Esophagus (tissue), 2 donors: Measurements from ENCODE around the gene ADAMTS9. TPM values are rescaled to one million over a fixed set of nuclear protein-coding genes. Genes with fewer than 3 reads are reported as not detected.

Experiments used
- H3K27ac ChIP-seq, 2 donors: one replicate each; pipeline ENCODE4 v1.5.1; 2013; ENCODE audit warnings: low read depth in 2 of 2, mild to moderate bottlenecking in 2 of 2, inconsistent platforms in 1 of 2, low read length in 1 of 2, moderate library complexity in 1 of 2
- H3K27me3 ChIP-seq, 2 donors: one replicate each; pipeline ENCODE4 v1.6.1; 2013; ENCODE audit warnings: low read length in 2 of 2, control low read depth in 1 of 2, mild to moderate bottlenecking in 1 of 2; ENCODE audit not compliant: insufficient read depth in 2 of 2, control insufficient read depth in 1 of 2
- H3K36me3 ChIP-seq, 2 donors: one replicate each; pipeline ENCODE4 v1.6.1; 2013; ENCODE audit warnings: low read length in 1 of 2; ENCODE audit not compliant: control insufficient read depth in 2 of 2, insufficient read depth in 2 of 2
- H3K4me1 ChIP-seq, 2 donors: one replicate each; pipeline ENCODE4 v1.6.1; 2013; ENCODE audit warnings: low read length in 1 of 2; ENCODE audit not compliant: control insufficient read depth in 2 of 2, insufficient read depth in 2 of 2
- H3K4me3 ChIP-seq, 2 donors: one replicate each; pipeline ENCODE4 v1.5.1; 2013; ENCODE audit warnings: low read length in 2 of 2, mild to moderate bottlenecking in 2 of 2, low read depth in 1 of 2, moderate library complexity in 1 of 2
- H3K9me3 ChIP-seq, 2 donors: one replicate each; pipeline ENCODE4 v1.6.1; 2013; ENCODE audit warnings: mild to moderate bottlenecking in 2 of 2, low read depth in 1 of 2, low read length in 1 of 2, moderate library complexity in 1 of 2; ENCODE audit not compliant: control insufficient read depth in 2 of 2, insufficient read depth in 1 of 2
- WGBS, 2 donors: extraction: QIAGEN DNeasy Blood & Tissue Kit; methylation state at CpG; one replicate each; pipeline ENCODE4 v1.1.7; 2013; 5-methylcytosine and 5-hydroxymethylcytosine counted together
- polyA plus RNA-seq, 2 donors: library from polyadenylated mRNA; stranded (reverse); fragments of 200-250 nt; gene quantifications; one replicate each; pipeline ENCODE4 v1.2.3, GENCODE V29; 2013
- donor health status: healthy with polysubstance abuse.
- donor health status: Bipolar disorder and iron deficiency.

Gene ADAMTS9
- polyA plus RNA-seq, 2 donors = 3.1 to 3.3 TPM

DNA sequence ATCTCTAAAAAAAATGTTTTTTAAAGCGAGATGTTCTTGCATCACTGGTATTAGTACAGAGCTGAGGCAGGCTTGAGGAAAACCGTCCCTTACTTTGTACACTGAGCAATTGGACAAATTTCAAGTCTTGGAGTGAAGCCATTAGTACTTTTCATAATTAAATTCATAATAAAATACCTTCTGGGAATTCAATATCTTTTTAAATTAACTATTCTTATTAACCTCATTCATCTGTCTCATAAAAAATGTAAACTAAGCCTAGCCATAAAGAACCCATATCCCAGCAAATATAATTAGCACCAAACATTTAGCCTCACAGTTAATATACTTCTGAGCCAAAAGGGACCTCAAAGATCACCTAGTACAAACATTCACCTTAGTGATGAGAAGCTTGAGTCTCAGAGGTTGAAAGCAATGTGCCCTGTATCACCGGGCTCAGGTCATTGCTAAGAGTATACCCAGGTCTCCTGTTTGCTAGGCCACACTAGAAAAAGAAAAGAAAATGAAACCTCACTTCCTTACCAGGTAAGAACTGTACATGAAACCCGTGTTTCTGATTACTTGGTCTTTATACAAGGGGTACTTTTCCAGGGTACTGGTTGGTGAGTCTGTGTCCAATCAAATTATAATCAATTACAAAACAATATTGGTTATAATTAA lies 192.5 kb downstream of the ADAMTS9 start:
- Histone ChIP-seq H3K4me3 (no peak overlapping the region), H3K36me3 (no peaks in the 10 kb centered on the region), H3K4me1 (peaks cover 0 to 2% of the 10 kb centered on the region in 2 donors), H3K27me3 (no peaks in the 10 kb centered on the region), H3K27ac (no peak overlapping the region), H3K9me3 (no peaks in the 10 kb centered on the region)
- 64 to 72% methylated on average over 4 of the region's 4 CpGs for WGBS, 2 donors

DNA sequence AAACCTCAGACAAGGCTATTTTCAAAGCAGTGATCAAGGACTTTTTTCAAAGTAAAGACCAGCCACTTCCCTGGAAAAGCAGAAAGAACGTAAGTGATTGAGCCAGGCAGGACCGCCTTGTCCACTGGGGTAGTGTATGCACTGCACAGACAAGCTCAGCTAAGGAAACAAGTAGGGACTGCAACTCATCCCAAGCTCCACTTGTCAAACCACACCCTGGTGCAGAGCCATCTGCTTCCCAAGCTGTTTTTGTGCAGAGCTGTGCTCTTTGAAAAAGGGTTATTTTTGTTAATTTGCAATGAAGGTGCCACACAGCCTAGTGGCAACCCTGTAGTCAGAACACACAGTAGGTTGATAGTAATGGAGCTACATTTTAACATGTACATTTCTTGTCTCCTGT lies 193.3 kb downstream of the ADAMTS9 start:
- WGBS, 2 donors = 82 to 91% methylated on average over 2 of the region's 2 CpGs
- H3K27ac ChIP-seq = no peak overlapping the region
- no peaks in the 10 kb centered on the region for H3K36me3 ChIP-seq
- H3K4me1 ChIP-seq = peaks cover 0 to 2% of the 10 kb centered on the region in 2 donors
- H3K27me3 ChIP-seq = no peaks in the 10 kb centered on the region
- no peak overlapping the region for H3K4me3 ChIP-seq
- no peaks in the 10 kb centered on the region for H3K9me3 ChIP-seq

DNA sequence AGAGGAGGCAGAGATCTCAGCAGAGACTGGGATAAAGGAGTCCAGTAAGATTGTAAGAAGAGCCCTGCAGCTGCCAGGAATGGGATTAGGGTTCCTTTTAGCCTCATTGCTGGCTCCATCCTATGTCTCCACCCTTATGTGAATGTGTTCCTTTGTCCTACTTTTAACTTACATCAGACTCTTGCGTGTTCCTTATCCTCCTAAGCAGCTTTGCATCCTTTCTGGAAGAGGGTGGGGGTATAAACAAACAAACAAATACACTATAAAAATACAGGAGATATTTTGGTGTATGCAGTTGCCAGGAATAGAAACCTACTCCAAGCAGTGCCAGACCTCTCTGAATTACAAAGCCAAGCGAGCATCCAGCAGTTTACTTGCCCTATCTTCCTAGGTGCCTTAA lies 194.7 kb downstream of the ADAMTS9 start:
- Histone ChIP-seq H3K36me3 (no peaks in the 10 kb centered on the region), H3K9me3 (no peaks in the 10 kb centered on the region), H3K27me3 (no peaks in the 10 kb centered on the region), H3K4me1 (peaks cover 0 to 6% of the 10 kb centered on the region in 2 donors), H3K27ac (no peak overlapping the region), H3K4me3 (no peak overlapping the region)
- 66 to 67% methylated on average over 2 of the region's 2 CpGs for WGBS, 2 donors

DNA sequence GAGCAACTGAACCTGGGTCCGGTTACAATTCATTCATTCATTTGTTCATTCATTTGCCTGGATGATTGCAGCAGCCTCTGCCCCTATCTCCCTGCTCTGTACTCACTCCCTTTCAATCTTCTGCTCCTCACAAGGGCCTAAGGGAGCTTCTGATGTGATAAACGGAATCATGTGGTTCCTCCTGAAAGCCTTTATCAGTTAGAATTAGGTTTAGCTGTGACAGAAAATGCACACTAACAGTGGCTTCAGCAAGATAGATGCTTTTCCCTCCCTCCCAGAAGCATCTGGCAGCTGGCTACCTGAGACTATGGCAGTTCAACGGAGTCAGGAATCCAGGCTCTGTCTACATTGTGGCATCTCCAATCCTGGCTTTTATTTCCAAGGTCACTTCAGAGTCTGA lies 196.0 kb downstream of the ADAMTS9 start:
- Histone ChIP-seq H3K9me3 (no peaks in the 10 kb centered on the region), H3K27ac (no peak overlapping the region)
- 83% methylated on average over 3 of the region's 3 CpGs for WGBS, 2 donors

DNA sequence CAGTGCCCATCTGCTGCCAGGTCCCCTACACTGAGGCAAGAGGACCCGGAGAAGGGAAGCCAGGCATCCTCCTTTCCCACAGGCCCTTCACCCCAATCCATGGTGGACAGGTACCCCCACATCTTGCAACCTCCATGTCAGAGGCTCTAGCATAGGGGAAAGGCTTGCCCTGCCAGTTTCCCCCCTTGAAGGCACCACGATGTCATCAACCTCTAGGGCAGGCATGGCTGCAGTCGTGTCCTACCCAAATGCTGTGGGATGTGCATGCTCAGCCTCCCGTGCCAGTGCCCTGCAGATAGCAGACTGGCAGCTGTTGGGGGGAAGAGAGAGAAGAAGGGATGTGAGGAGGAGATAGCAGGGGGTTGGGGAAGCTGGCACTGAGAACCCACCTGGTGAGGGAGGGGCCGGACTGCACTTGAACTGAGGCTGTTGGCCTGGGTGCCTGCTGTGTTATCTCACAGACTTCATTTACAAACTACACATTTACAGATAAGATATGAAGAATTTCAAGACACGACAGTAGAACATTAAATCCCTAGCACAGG lies 197.5 kb downstream of the ADAMTS9 start:
- Histone ChIP-seq H3K4me3 (no peak overlapping the region), H3K36me3 (no peaks in the 10 kb centered on the region), H3K27ac (no peak overlapping the region), H3K27me3 (no peaks in the 10 kb centered on the region), H3K4me1 (peaks cover 0 to 6% of the 10 kb centered on the region in 2 donors), H3K9me3 (no peaks in the 10 kb centered on the region)
- WGBS, 2 donors = 83 to 91% methylated on average over 6 of the region's 6 CpGs

More for the DNA sequence above, 196.0 kb downstream of the ADAMTS9 start:
- H3K27me3 ChIP-seq = no peaks in the 10 kb centered on the region
- no peak overlapping the region for H3K4me3 ChIP-seq
- H3K36me3 ChIP-seq = no peaks in the 10 kb centered on the region
- H3K4me1 ChIP-seq = peaks cover 0 to 6% of the 10 kb centered on the region in 2 donors

DNA sequence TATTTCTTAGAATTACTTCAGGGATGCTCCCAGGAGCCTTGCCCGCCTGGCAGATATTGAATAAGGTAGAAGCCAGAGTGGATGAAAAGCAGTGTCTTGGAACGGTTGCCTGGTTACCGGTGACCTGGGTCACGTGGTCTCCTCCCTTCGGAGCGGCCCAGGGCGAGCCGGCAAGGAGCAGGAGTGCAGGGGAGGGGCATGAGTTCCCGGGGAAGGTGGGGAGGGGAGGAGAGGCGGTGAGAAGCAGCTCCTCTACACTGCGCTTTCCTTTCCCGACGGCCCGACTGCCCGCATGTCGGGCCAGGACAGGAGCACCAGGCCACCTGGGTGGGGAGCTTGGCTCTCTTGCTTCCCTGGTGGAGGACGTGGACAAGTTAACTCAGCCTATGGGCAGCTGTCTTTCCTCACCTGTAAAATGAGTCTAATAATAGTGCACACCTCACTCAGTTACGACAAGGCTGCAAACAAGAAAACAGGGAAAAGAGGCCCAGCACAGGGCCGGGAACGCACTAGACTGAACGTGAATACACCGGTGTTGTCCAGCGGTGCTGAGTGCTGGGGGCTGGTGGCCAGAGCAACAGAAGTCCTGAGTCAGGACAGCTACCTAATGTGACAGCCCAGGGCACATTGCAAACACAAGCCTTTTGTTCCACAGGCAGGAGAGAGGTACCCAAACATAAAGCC lies 198.3 kb downstream of the ADAMTS9 start:
- H3K4me3 ChIP-seq = no peak overlapping the region
- H3K36me3 ChIP-seq = no peaks in the 10 kb centered on the region
- H3K27me3 ChIP-seq = no peaks in the 10 kb centered on the region

DNA sequence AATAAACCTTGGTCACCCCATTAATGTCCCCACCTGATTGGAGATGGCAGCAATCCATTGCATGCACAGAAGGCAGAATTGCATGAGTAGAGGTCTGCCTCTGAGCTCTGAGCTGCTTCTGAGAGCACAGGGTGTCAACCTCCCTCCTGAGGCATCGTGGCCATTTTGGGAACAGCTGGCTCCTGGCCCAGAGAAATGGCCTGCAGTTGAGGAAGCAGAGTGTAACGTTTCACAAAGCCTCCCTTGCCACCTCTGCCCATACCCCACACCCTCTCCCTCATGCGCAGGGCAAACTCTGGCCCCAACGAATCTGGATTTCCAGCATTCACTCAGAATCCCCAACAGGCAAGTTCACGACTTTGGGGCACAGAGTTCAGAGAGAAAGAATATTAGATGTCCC lies 198.9 kb downstream of the ADAMTS9 start:
- WGBS, 2 donors = 31 to 35% methylated on average over 5 of the region's 5 CpGs
- Histone ChIP-seq H3K27ac (no peak overlapping the region), H3K36me3 (no peaks in the 10 kb centered on the region), H3K4me3 (no peak overlapping the region), H3K4me1 (peaks cover 0 to 4% of the 10 kb centered on the region in 2 donors), H3K9me3 (no peaks in the 10 kb centered on the region), H3K27me3 (no peaks in the 10 kb centered on the region)

More for the DNA sequence above, 198.3 kb downstream of the ADAMTS9 start:
- no peaks in the 10 kb centered on the region for H3K9me3 ChIP-seq
- H3K27ac ChIP-seq = no peak overlapping the region
- peaks cover 0 to 5% of the 10 kb centered on the region in 2 donors for H3K4me1 ChIP-seq
- 30 to 36% methylated on average over 22 to 23 of the region's 23 CpGs for WGBS, 2 donors

DNA sequence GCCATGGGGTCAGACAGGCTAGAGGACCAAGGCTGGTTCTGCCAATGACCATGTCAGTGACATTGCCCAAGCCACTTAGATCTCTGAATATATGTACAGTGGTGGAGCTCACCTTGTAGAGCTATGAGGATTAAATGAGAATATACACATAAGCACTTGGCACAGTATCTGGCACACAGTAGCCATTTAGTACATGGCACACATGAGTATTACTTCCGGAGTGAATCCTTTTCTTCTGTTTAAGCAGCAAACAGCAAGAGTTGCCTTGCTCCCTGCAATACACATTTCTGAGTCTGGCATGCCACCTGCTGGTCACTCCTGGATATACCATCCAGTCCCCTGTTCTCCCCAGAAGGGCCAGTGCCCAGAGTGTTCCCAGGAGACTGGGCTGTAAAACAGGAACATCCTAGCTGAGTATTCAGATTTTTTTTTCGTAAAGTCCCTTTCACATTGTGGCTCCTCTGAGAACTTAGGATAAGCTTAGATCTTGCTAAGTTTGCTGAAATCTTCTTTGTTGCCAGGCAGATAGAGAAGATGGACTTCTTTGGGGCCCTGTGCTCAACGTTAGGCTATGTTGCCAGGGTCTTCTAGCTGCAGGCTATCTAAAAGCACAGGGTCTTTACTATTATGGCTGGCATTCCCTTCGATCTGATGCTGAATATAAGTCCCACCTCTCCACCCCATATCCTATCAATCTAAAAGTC lies 203.4 kb downstream of the ADAMTS9 start:
- 23 to 25% methylated on average over 4 of the region's 4 CpGs for WGBS, 2 donors
- H3K9me3 ChIP-seq = no peaks in the 10 kb centered on the region

DNA sequence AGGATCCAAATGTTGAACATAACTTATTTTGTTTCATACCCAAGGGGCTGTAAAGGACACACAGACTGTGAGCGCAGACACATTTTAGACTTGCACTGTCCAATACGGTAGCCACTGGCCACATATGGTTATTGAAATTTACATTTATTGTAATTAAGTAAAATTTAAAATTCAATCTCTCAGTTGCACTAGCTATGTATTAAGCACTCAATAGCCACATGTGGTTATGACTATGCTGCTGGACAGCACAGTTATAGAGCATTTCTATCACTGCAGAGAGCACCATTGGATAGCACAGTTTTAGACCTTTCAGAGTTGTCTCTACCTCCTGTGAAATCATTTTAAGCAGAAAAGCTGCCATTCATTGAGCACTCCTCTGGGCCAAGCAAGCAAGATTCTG lies 204.3 kb downstream of the ADAMTS9 start:
- Histone ChIP-seq H3K9me3 (no peaks in the 10 kb centered on the region), H3K27me3 (no peaks in the 10 kb centered on the region), H3K27ac (no peak overlapping the region), H3K4me3 (no peak overlapping the region), H3K36me3 (no peaks in the 10 kb centered on the region), H3K4me1 (no peaks in the 10 kb centered on the region)
- 93 to 95% methylated on average over 2 of the region's 2 CpGs for WGBS, 2 donors

More for the DNA sequence above, 203.4 kb downstream of the ADAMTS9 start:
- H3K4me1 ChIP-seq = peaks cover 0 to 3% of the 10 kb centered on the region in 2 donors
- no peaks in the 10 kb centered on the region for H3K27me3 ChIP-seq
- H3K36me3 ChIP-seq = no peaks in the 10 kb centered on the region
- no peak overlapping the region for H3K27ac ChIP-seq
- no peak overlapping the region for H3K4me3 ChIP-seq
